H1 (cell line): Measurements from ENCODE around the gene AKAP12. TPM values are rescaled to one million over a fixed set of nuclear protein-coding genes. Genes with fewer than 3 reads are reported as not detected.

Experiments
- CTCF ChIA-PET: fragments of 300-600 bp; sonication (Branson Sonifier 250); formaldehyde crosslinking; loops from one replicate; lab custom pipeline; 2021; ENCODE audit not compliant: partially characterized antibody; lab: Charles Lee
- POLR2A ChIA-PET: fragments of 300-600 bp; sonication (Branson Sonifier 250); formaldehyde crosslinking; loops from one replicate; lab custom pipeline; 2021; ENCODE audit warnings: inconsistent platforms; ENCODE audit not compliant: partially characterized antibody; lab: Charles Lee
- DNase-seq, 2 experiments: peaks; one replicate each; pipeline versions ENCODE4 v3.0.0 to v3.0.0-alpha.2; 2010 to 2022; ENCODE audit warnings: low spot score in 2 of 2, low read depth in 1 of 2, mixed read lengths in 1 of 2
- FAIRE-seq: peaks from 2 replicates; lab custom pipeline; 2011; peaks lifted over from hg19 to GRCh38; lab: Jason Lieb, UNC
- H2AFZ ChIP-seq: 2 replicates; pipeline ENCODE4 v1.8.1; 2012; ENCODE audit warnings: low read length, inconsistent platforms
- H2AK5ac ChIP-seq: 2 replicates; pipeline ENCODE4 v1.6.1; 2013; ENCODE audit warnings: low read depth, low read length
- H2BK120ac ChIP-seq: replicated peaks from 2 replicates; pipeline ENCODE3; 2013; ENCODE audit warnings: low read depth, low read length, inconsistent platforms
- H2BK12ac ChIP-seq: 2 replicates; pipeline ENCODE4 v1.6.1; 2013; ENCODE audit warnings: low read depth, low read length
- H2BK15ac ChIP-seq: 2 replicates; pipeline ENCODE4 v1.6.1; 2013; ENCODE audit warnings: low read length
- H2BK20ac ChIP-seq: 2 replicates; pipeline ENCODE4 v1.6.1; 2013; ENCODE audit warnings: low read length
- H2BK5ac ChIP-seq: 2 replicates; pipeline ENCODE4 v1.6.1; 2013; ENCODE audit warnings: low read depth, low read length
- H3K14ac ChIP-seq: 2 replicates; pipeline ENCODE4 v1.6.1; 2013; ENCODE audit warnings: inconsistent platforms; ENCODE audit not compliant: insufficient read length
- H3K18ac ChIP-seq: 2 replicates; pipeline ENCODE4 v1.6.1; 2013; ENCODE audit warnings: low read length; ENCODE audit errors: extremely low read depth
- H3K23ac ChIP-seq: 2 replicates; pipeline ENCODE4 v1.6.1; 2013; ENCODE audit warnings: inconsistent platforms; ENCODE audit not compliant: insufficient read length
- H3K23me2 ChIP-seq: 2 replicates; pipeline ENCODE4 v1.6.1; 2013; ENCODE audit warnings: low read depth, low read length
- H3K27ac ChIP-seq: 2 replicates; pipeline ENCODE4 v1.6.1; 2011; ENCODE audit warnings: low read depth, low read length, inconsistent platforms
- H3K27me3 ChIP-seq, 4 experiments: replicated peaks in 1 of 4; 1 replicate in 1 of 4; 2 replicates in 3 of 4; pipeline versions ENCODE4 v1.6.1 to v1.8.1; 2011 to 2013; ENCODE audit warnings: low read length in 3 of 4, mild to moderate bottlenecking in 3 of 4, inconsistent platforms in 2 of 4, mixed read lengths in 2 of 4, moderate library complexity in 1 of 4; ENCODE audit not compliant: control insufficient read depth in 3 of 4, insufficient read depth in 3 of 4; ENCODE audit errors: extremely low read depth in 1 of 4
- H3K36me3 ChIP-seq, 4 experiments: 2 replicates each; pipeline versions ENCODE4 v1.6.1 to v1.8.1; 2011 to 2013; ENCODE audit warnings: mild to moderate bottlenecking in 4 of 4, low read length in 3 of 4, moderate library complexity in 2 of 4, control low read depth in 1 of 4, inconsistent platforms in 1 of 4; ENCODE audit not compliant: insufficient read depth in 4 of 4, control insufficient read depth in 2 of 4
- H3K4ac ChIP-seq: replicated peaks from 2 replicates; pipeline ENCODE3; 2013; ENCODE audit warnings: low read length, low read depth, mixed read lengths, inconsistent platforms; ENCODE audit not compliant: insufficient read length
- H3K4me1 ChIP-seq, 4 experiments: replicated peaks in 1 of 4; 1 replicate in 1 of 4; 2 replicates in 3 of 4; pipeline versions ENCODE4 v1.6.1 to v1.8.1; 2011 to 2013; ENCODE audit warnings: low read length in 3 of 4, inconsistent platforms in 2 of 4, mixed read lengths in 1 of 4; ENCODE audit not compliant: insufficient read depth in 4 of 4, control insufficient read depth in 3 of 4
- H3K4me2 ChIP-seq, 2 experiments: 2 replicates each; pipeline versions ENCODE4 v1.6.1 to v1.8.1; 2011 to 2013; ENCODE audit warnings: low read depth in 2 of 2, low read length in 2 of 2, control low read depth in 1 of 2, inconsistent platforms in 1 of 2, mild to moderate bottlenecking in 1 of 2; ENCODE audit not compliant: insufficient read depth in 1 of 2
- H3K4me3 ChIP-seq, 4 experiments: fragments of 200-600, 300-600 bp in 1 of 4; sonication (generic), shearing (Covaris generic), sonication (Bioruptor Twin) in 1 of 4; 2 replicates each; pipeline versions ENCODE4 v1.5.1 to v1.8.1; 2011 to 2016; ENCODE audit warnings: low read length in 4 of 4, low read depth in 3 of 4, control low read depth in 2 of 4, inconsistent platforms in 2 of 4, mild to moderate bottlenecking in 2 of 4, mixed read lengths in 1 of 4, moderate library complexity in 1 of 4; ENCODE audit not compliant: insufficient read depth in 2 of 4; ENCODE audit errors: extremely low read depth in 1 of 4
- H3K56ac ChIP-seq: replicated peaks from 2 replicates; pipeline ENCODE3; 2013; ENCODE audit warnings: low read depth, mild to moderate bottlenecking, mixed read lengths, low read length, inconsistent platforms; ENCODE audit not compliant: insufficient read length
- H3K79me1 ChIP-seq: 2 replicates; pipeline ENCODE4 v1.6.1; 2013; ENCODE audit warnings: low read depth, low read length, control low read depth
- H3K79me2 ChIP-seq, 2 experiments: 2 replicates each; pipeline versions ENCODE4 v1.6.1 to v1.8.1; 2012 to 2013; ENCODE audit warnings: low read length in 2 of 2, mild to moderate bottlenecking in 2 of 2, inconsistent platforms in 1 of 2; ENCODE audit not compliant: insufficient read depth in 2 of 2, control insufficient read depth in 1 of 2
- H3K9ac ChIP-seq, 4 experiments: replicated peaks in 1 of 4; 1 replicate in 1 of 4; 2 replicates in 3 of 4; pipeline versions ENCODE4 v1.6.1 to v1.8.1; 2011 to 2013; ENCODE audit warnings: low read depth in 3 of 4, low read length in 3 of 4, control low read depth in 2 of 4, mild to moderate bottlenecking in 2 of 4, moderate library complexity in 2 of 4, inconsistent platforms in 1 of 4; ENCODE audit errors: extremely low read depth in 1 of 4
- H3K9me3 ChIP-seq, 2 experiments: 2 replicates each; pipeline versions ENCODE4 v1.6.1 to v1.8.1; 2012 to 2013; ENCODE audit warnings: mild to moderate bottlenecking in 2 of 2, moderate library complexity in 2 of 2, control low read depth in 1 of 2, inconsistent platforms in 1 of 2, low read depth in 1 of 2, low read length in 1 of 2, mixed read lengths in 1 of 2; ENCODE audit not compliant: insufficient read depth in 2 of 2
- H4K20me1 ChIP-seq, 2 experiments: replicated peaks in 1 of 2; 2 replicates each; pipeline versions ENCODE3 to v1.8.1; 2011 to 2013; ENCODE audit warnings: inconsistent platforms in 2 of 2, low read length in 2 of 2, mild to moderate bottlenecking in 1 of 2; ENCODE audit not compliant: insufficient read depth in 2 of 2, control insufficient read depth in 1 of 2
- H4K5ac ChIP-seq: 2 replicates; pipeline ENCODE4 v1.6.1; 2013; ENCODE audit warnings: low read length, low read depth, mixed read lengths, inconsistent platforms; ENCODE audit not compliant: insufficient read length
- H4K8ac ChIP-seq: 2 replicates; pipeline ENCODE4 v1.8.0; 2013; ENCODE audit warnings: mild to moderate bottlenecking, moderate library complexity, low read length, inconsistent platforms; ENCODE audit not compliant: insufficient read depth; ENCODE audit errors: extremely low read depth
- H4K91ac ChIP-seq: replicated peaks from 2 replicates; pipeline ENCODE3; 2013; ENCODE audit warnings: low read length, mixed read lengths, inconsistent platforms; ENCODE audit not compliant: insufficient read length
- CBX5 ChIP-seq: fragments of 300-800, 300-1000 bp; sonication (generic); IDR thresholded peaks from 2 replicates; pipeline ENCODE4 v1.7.1; 2016; ENCODE audit warnings: antibody characterized with exemption, low read length, low read depth
- EGR1 ChIP-seq: IDR thresholded peaks from 2 replicates; pipeline ENCODE4 v1.6.1; 2011; ENCODE audit warnings: low read depth, low read length, borderline replicate concordance
- EP300 ChIP-seq, 2 experiments: IDR thresholded peaks; 1 replicate in 1 of 2; 2 replicates in 1 of 2; pipeline ENCODE4 v1.6.1; 2011 to 2012; ENCODE audit warnings: low read depth in 2 of 2, low read length in 2 of 2, mild to moderate bottlenecking in 2 of 2, borderline replicate concordance in 1 of 2, inconsistent platforms in 1 of 2, moderate library complexity in 1 of 2
- GABPA ChIP-seq: IDR thresholded peaks from 2 replicates; pipeline ENCODE4 v1.6.1; 2011; ENCODE audit warnings: mild to moderate bottlenecking, low read length, moderate library complexity, borderline replicate concordance; ENCODE audit not compliant: insufficient read depth
- HDAC2 ChIP-seq, 2 experiments: fragments of 300-600 bp in 1 of 2; sonication (generic) in 1 of 2; IDR thresholded peaks; 2 replicates each; pipeline ENCODE4 v1.6.1; 2011 to 2012; ENCODE audit warnings: low read depth in 2 of 2, low read length in 2 of 2, mild to moderate bottlenecking in 2 of 2, moderate library complexity in 2 of 2, borderline replicate concordance in 1 of 2, inconsistent platforms in 1 of 2
- JUND ChIP-seq: IDR thresholded peaks from 2 replicates; pipeline ENCODE4 v1.6.1; 2011; ENCODE audit warnings: mild to moderate bottlenecking, improper control_type of control experiment, low read length
- MAFK ChIP-seq: IDR thresholded peaks from 2 replicates; pipeline ENCODE4 v1.6.1; 2012; ENCODE audit warnings: low read depth, mild to moderate bottlenecking, improper control_type of control experiment, low read length
- SP1 ChIP-seq: IDR thresholded peaks from 2 replicates; pipeline ENCODE4 v1.6.1; 2011; ENCODE audit warnings: low read depth, low read length
- TAF1 ChIP-seq: IDR thresholded peaks from 2 replicates; pipeline ENCODE4 v1.6.1; 2011; ENCODE audit warnings: mild to moderate bottlenecking, low read depth, low read length
- TBP ChIP-seq: IDR thresholded peaks from 2 replicates; pipeline ENCODE4 v1.6.1; 2011; ENCODE audit warnings: low read depth, low read length, improper control_type of control experiment
- TEAD4 ChIP-seq: IDR thresholded peaks from 2 replicates; pipeline ENCODE4 v1.6.1; 2012; ENCODE audit warnings: low read depth, low read length, inconsistent platforms, mixed read lengths
- WGBS, 2 experiments: shearing (Covaris generic) in 1 of 2; methylation state at CpG; one replicate each; pipeline versions ENCODE4 v1.1.6 to v1.1.7; 2013 to 2015; ENCODE audit warnings: low lambda C conversion rate in 2 of 2, mixed read lengths in 2 of 2, inconsistent platforms in 1 of 2, low coverage in 1 of 2, missing lambda C conversion rate in 1 of 2; ENCODE audit not compliant: insufficient replicate concordance in 2 of 2, insufficient coverage in 1 of 2, insufficient read length in 1 of 2; ENCODE audit errors: extremely low coverage in 1 of 2, missing lambda C conversion rate in 1 of 2; 5-methylcytosine and 5-hydroxymethylcytosine counted together
- polyA plus RNA-seq, 7 experiments: library from polyadenylated mRNA; depleted of rRNA in 3 of 7; stranded (reverse) in 5 of 7; unstranded in 2 of 7; fragments of >200 nt in 5 of 7; fragments of 200-250 nt in 2 of 7; gene quantifications; 1 replicate in 5 of 7; 2 replicates in 1 of 7; 4 replicates in 1 of 7; pipeline versions ENCODE4 v1.2.1 to v1.2.3, GENCODE V29; 2011 to 2013; ENCODE audit warnings: missing spikeins in 2 of 7, mixed read lengths in 2 of 7
- total RNA-seq: library from RNA; stranded (reverse); fragmentation: NEBNext Ultra II Directional; extraction: Animal tissue kit (Norgen Biotek cat#: 25700); gene quantifications from 2 replicates; pipeline ENCODE4 v1.2.1, GENCODE V29; 2021
- TF ChIP-seq, protein P1 (sequence below): IDR thresholded peaks from 2 replicates; pipeline ENCODE4 v1.6.1; 2012; ENCODE audit warnings: low read length, inconsistent platforms

The AKAP12 gene
- total and polyA plus RNA-seq, 2 of the 8 experiments (the other 6 are each of a cell fraction or from before 2014, with no cell fraction given) = 14.6 to 79.2 TPM

DNA sequence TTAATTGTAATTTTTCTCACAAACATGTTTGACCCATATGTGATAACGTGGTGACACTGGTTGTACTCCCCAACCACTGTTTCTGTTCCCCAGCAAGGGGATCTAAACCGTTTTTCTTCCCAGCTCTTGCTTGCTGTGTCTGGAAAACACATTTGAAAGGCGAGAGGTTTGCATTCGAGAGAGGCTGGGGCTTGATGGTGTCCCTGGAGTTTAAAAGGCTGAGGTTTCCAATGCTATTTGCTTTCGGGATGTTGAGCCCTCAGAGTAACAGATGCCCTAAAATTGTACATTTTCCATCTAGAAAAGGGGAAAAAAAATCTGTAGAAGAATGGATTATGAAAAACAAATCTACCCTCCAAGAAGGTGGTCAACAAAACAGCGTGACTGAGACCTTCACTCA is 35.4 kb downstream of the AKAP12 start:
- no peak overlapping the region for H2BK120ac ChIP-seq
- H3K14ac ChIP-seq = no peak overlapping the region
- no peaks in the 10 kb centered on the region for H3K36me3 ChIP-seq
- H4K8ac ChIP-seq = no peak overlapping the region
- WGBS, 2 experiments = 76% methylated on average over 6 of the region's 6 CpGs; no CpG with 5 or more reads in 1 of the 2 experiments
- H4K20me1 ChIP-seq = no peaks in the 10 kb centered on the region
- H2BK12ac ChIP-seq = no peak overlapping the region
- no peaks in the 10 kb centered on the region for H3K79me1 ChIP-seq
- no peak overlapping the region for H3K56ac ChIP-seq
- ChIA-PET CTCF (interaction anchor here (0.6 to 0.8 kb wide), 2 partner anchors 33 to 1059 kb away, joined by 3 read pairs; no protein-coding TSS in a partner anchor), POLR2A (no interaction called here)
- H2BK20ac ChIP-seq = no peak overlapping the region
- no peak overlapping the region for H3K4me3 ChIP-seq
- no peaks in the 10 kb centered on the region for H3K23me2 ChIP-seq
- no peaks in the 10 kb centered on the region for H3K9me3 ChIP-seq
- no peak overlapping the region for H2BK5ac ChIP-seq
- no peak overlapping the region for H4K91ac ChIP-seq
- H3K4me1 ChIP-seq = peaks cover 0 to 3% (median under 1%) of the 10 kb centered on the region in 4 experiments; a peak in 1 of 7 replicates
- H3K4ac ChIP-seq = no peak overlapping the region
- no peak overlapping the region for H3K23ac ChIP-seq
- no peak for DNase-seq
- 0 out of 2 replicates have a peak overlapping the region, but pooled peaks have one; percentile 16 for H3K18ac ChIP-seq
- peaks cover 0 to 48% of the 10 kb centered on the region in 2 experiments; a peak in 2 of 4 replicates for H3K79me2 ChIP-seq
- no peak overlapping the region for H2AFZ ChIP-seq
- no peak overlapping the region for H4K5ac ChIP-seq
- no peak overlapping the region for H3K27ac ChIP-seq
- H2AK5ac ChIP-seq = no peak overlapping the region
- no peak overlapping the region for H2BK15ac ChIP-seq
- no peak for FAIRE-seq
- no peak overlapping the region for H3K4me2 ChIP-seq
- H3K27me3 ChIP-seq = no peaks in the 10 kb centered on the region
- H3K9ac ChIP-seq = no peak overlapping the region
- TF ChIP-seq JUND (no peak), EP300 (IDR thresholded peaks at IDR 0.05; ENCODE audit: borderline replicate concordance in 1 of 2, low read depth in 2 of 2, low read length in 2 of 2) (no peak), TAF1 (no peak), GABPA (no peak), SP1 (no peak), TBP (no peak), TEAD4 (no peak), EGR1 (no peak), CBX5 (no peak), HDAC2 (IDR thresholded peaks at IDR 0.05; ENCODE audit: borderline replicate concordance in 1 of 2, low read depth in 2 of 2, low read length in 2 of 2) (no peak), MAFK (no peak)
- TF ChIP-seq, protein P1, sequence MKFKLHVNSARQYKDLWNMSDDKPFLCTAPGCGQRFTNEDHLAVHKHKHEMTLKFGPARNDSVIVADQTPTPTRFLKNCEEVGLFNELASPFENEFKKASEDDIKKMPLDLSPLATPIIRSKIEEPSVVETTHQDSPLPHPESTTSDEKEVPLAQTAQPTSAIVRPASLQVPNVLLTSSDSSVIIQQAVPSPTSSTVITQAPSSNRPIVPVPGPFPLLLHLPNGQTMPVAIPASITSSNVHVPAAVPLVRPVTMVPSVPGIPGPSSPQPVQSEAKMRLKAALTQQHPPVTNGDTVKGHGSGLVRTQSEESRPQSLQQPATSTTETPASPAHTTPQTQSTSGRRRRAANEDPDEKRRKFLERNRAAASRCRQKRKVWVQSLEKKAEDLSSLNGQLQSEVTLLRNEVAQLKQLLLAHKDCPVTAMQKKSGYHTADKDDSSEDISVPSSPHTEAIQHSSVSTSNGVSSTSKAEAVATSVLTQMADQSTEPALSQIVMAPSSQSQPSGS = no peak
